IMR-90 (cell line): ENCODE measurements around the gene AMPD2. TPM values are rescaled to one million over a fixed set of nuclear protein-coding genes. Genes with fewer than 3 reads are reported as not detected.

ENCODE experiments used
- ATAC-seq: fragments of 200-7000 bp; cut with Tn5 transposase; 2 replicates; pipeline ENCODE4 v1.9.1; 2020; ENCODE audit warnings: low read depth, mild to moderate bottlenecking, moderate library complexity
- BruUV-seq: library from RNA; stranded (reverse); fragments of 400-500 nt; replicated peaks from 2 replicates; lab custom pipeline; 2021; lab: Mats Ljungman, UMichigan
- CTCF ChIA-PET: fragments of 300-600 bp; formaldehyde crosslinking; extraction: SDS; loops from one replicate; lab custom pipeline; 2021; ENCODE audit warnings: antibody characterized with exemption; lab: Yijun Ruan, JAX
- POLR2A ChIA-PET: fragments of 300-600 bp; sonication (Branson Sonifier 250); formaldehyde crosslinking; loops from one replicate; lab custom pipeline; 2022; ENCODE audit warnings: antibody characterized with exemption; ENCODE audit not compliant: unreplicated experiment; lab: Charles Lee
- DNase-seq: peaks from one replicate; pipeline ENCODE4 v3.0.0; 2013
- H2AFZ ChIP-seq: replicated peaks from 2 replicates; pipeline ENCODE3; 2013; ENCODE audit warnings: low read length, mild to moderate bottlenecking; ENCODE audit not compliant: poor library complexity
- H2AK5ac ChIP-seq: 2 replicates; pipeline ENCODE4 v1.6.1; 2013; ENCODE audit warnings: low read depth, low read length, inconsistent platforms
- H2AK9ac ChIP-seq: replicated peaks from 2 replicates; pipeline ENCODE3; 2013; ENCODE audit warnings: mild to moderate bottlenecking, low read depth, low read length, moderate library complexity; ENCODE audit not compliant: poor library complexity
- H2BK120ac ChIP-seq: 2 replicates; pipeline ENCODE4 v1.6.1; 2013; ENCODE audit warnings: low read depth, low read length, inconsistent platforms
- H2BK15ac ChIP-seq: 3 replicates; pipeline ENCODE4 v1.6.1; 2013; ENCODE audit warnings: low read depth, low read length, inconsistent platforms
- H2BK20ac ChIP-seq: 2 replicates; pipeline ENCODE4 v1.6.1; 2013; ENCODE audit warnings: low read depth, mild to moderate bottlenecking, inconsistent platforms, low read length, moderate library complexity
- H2BK5ac ChIP-seq: 2 replicates; pipeline ENCODE4 v1.6.1; 2013; ENCODE audit warnings: mild to moderate bottlenecking, low read depth, low read length, inconsistent platforms; ENCODE audit not compliant: poor library complexity, severe bottlenecking
- H3K14ac ChIP-seq: replicated peaks from 2 replicates; pipeline ENCODE4 v1.6.1; 2013; ENCODE audit warnings: low read depth, low read length, inconsistent platforms
- H3K18ac ChIP-seq: 2 replicates; pipeline ENCODE4 v1.6.1; 2013; ENCODE audit warnings: low read depth, low read length, control low read depth
- H3K23ac ChIP-seq: 2 replicates; pipeline ENCODE4 v1.6.1; 2013; ENCODE audit warnings: low read depth, low read length, inconsistent platforms
- H3K27ac ChIP-seq: 2 replicates; pipeline ENCODE4 v1.5.1; 2013; ENCODE audit warnings: mild to moderate bottlenecking, control low read depth, low read length; ENCODE audit not compliant: insufficient read depth
- H3K27me3 ChIP-seq: 2 replicates; pipeline ENCODE4 v1.6.1; 2013; ENCODE audit warnings: low read length; ENCODE audit not compliant: control insufficient read depth, insufficient read depth
- H3K36me3 ChIP-seq: 2 replicates; pipeline ENCODE4 v1.6.1; 2013; ENCODE audit warnings: low read length, mixed read lengths; ENCODE audit not compliant: control insufficient read depth, insufficient read depth
- H3K4ac ChIP-seq: 2 replicates; pipeline ENCODE4 v1.6.1; 2013; ENCODE audit warnings: low read depth, low read length, inconsistent platforms
- H3K4me1 ChIP-seq: 2 replicates; pipeline ENCODE4 v1.6.1; 2013; ENCODE audit warnings: low read length, mixed read lengths; ENCODE audit not compliant: control insufficient read depth, insufficient read depth
- H3K4me2 ChIP-seq: 2 replicates; pipeline ENCODE4 v1.6.1; 2013; ENCODE audit warnings: low read depth, mild to moderate bottlenecking, control low read depth, low read length, moderate library complexity
- H3K4me3 ChIP-seq: 2 replicates; pipeline ENCODE4 v1.5.1; 2013; ENCODE audit warnings: low read depth, mild to moderate bottlenecking, control low read depth, low read length, moderate library complexity; ENCODE audit not compliant: insufficient read depth
- H3K56ac ChIP-seq: 2 replicates; pipeline ENCODE4 v1.6.1; 2013; ENCODE audit warnings: low read length, inconsistent platforms; ENCODE audit not compliant: insufficient read depth; ENCODE audit errors: extremely low read depth
- H3K79me1 ChIP-seq, 2 experiments: 2 replicates each; pipeline ENCODE4 v1.6.1; 2013; ENCODE audit warnings: low read length in 2 of 2, inconsistent platforms in 1 of 2, low read depth in 1 of 2
- H3K9ac ChIP-seq: 2 replicates; pipeline ENCODE4 v1.6.1; 2013; ENCODE audit warnings: low read depth, low read length, control low read depth
- H3K9me1 ChIP-seq: 2 replicates; pipeline ENCODE4 v1.6.1; 2013; ENCODE audit warnings: low read length, inconsistent platforms; ENCODE audit not compliant: insufficient read depth
- H3K9me3 ChIP-seq: 2 replicates; pipeline ENCODE4 v1.6.1; 2013; ENCODE audit warnings: low read length; ENCODE audit not compliant: control insufficient read depth, insufficient read depth
- H4K20me1 ChIP-seq: 2 replicates; pipeline ENCODE4 v1.6.1; 2013; ENCODE audit warnings: low read length, inconsistent platforms; ENCODE audit not compliant: insufficient read depth
- H4K5ac ChIP-seq: 2 replicates; pipeline ENCODE4 v1.6.1; 2013; ENCODE audit warnings: mild to moderate bottlenecking, low read depth, low read length, control low read depth
- H4K8ac ChIP-seq, 2 experiments: 2 replicates each; pipeline ENCODE4 v1.6.1; 2013; ENCODE audit warnings: low read depth in 2 of 2, low read length in 2 of 2, control low read depth in 1 of 2, inconsistent platforms in 1 of 2
- H4K91ac ChIP-seq: 2 replicates; pipeline ENCODE4 v1.6.1; 2013; ENCODE audit warnings: low read depth, low read length, inconsistent platforms; ENCODE audit not compliant: insufficient read depth
- BHLHE40 ChIP-seq: fragments of 150-350 bp; IDR thresholded peaks from 2 replicates; pipeline ENCODE4 v1.6.1; 2016; ENCODE audit warnings: mild to moderate bottlenecking, low read depth, low read length
- CEBPB ChIP-seq: IDR thresholded peaks from 2 replicates; pipeline ENCODE4 v1.6.1; 2012; ENCODE audit warnings: low read depth, low read length, improper control_type of control experiment
- CHD1 ChIP-seq: IDR thresholded peaks from 2 replicates; pipeline ENCODE4 v1.6.1; 2012; ENCODE audit warnings: low read depth, low read length, improper control_type of control experiment
- FOS ChIP-seq: fragments of 150-350 bp; IDR thresholded peaks from 2 replicates; pipeline ENCODE4 v1.6.1; 2016; ENCODE audit warnings: low read depth, low read length
- MAFK ChIP-seq: IDR thresholded peaks from 2 replicates; pipeline ENCODE4 v1.6.1; 2012; ENCODE audit warnings: low read depth, low read length, improper control_type of control experiment
- MAZ ChIP-seq: IDR thresholded peaks from 2 replicates; pipeline ENCODE4 v1.6.1; 2012; ENCODE audit warnings: low read depth, mild to moderate bottlenecking, low read length, improper control_type of control experiment, moderate library complexity, borderline replicate concordance
- MXI1 ChIP-seq: IDR thresholded peaks from 2 replicates; pipeline ENCODE4 v1.6.1; 2012; ENCODE audit warnings: low read depth, mild to moderate bottlenecking, low read length, moderate library complexity, borderline replicate concordance
- NFE2L2 ChIP-seq: fragments of 150-350 bp; IDR thresholded peaks from 2 replicates; pipeline ENCODE4 v1.6.1; 2016; ENCODE audit warnings: low read depth, mild to moderate bottlenecking, low read length
- POLR2A ChIP-seq: IDR thresholded peaks from 2 replicates; pipeline ENCODE4 v1.6.1; 2012; ENCODE audit warnings: mild to moderate bottlenecking, low read depth, low read length
- RAD21 ChIP-seq: IDR thresholded peaks from 2 replicates; pipeline ENCODE4 v1.6.1; 2012; ENCODE audit warnings: low read length, improper control_type of control experiment
- RCOR1 ChIP-seq: IDR thresholded peaks from 2 replicates; pipeline ENCODE4 v1.6.1; 2012; ENCODE audit warnings: mild to moderate bottlenecking, low read length, improper control_type of control experiment; ENCODE audit not compliant: insufficient replicate concordance
- RFX5 ChIP-seq: IDR thresholded peaks from 2 replicates; pipeline ENCODE4 v1.8.0; 2012; ENCODE audit warnings: low read depth, mild to moderate bottlenecking, low read length, moderate library complexity
- SMC3 ChIP-seq: fragments of 150-350 bp; IDR thresholded peaks from 2 replicates; pipeline ENCODE4 v1.6.1; 2016; ENCODE audit warnings: low read depth, mild to moderate bottlenecking, antibody characterized with exemption, low read length, moderate library complexity
- WGBS, 2 experiments: methylation state at CpG; one replicate each; pipeline versions ENCODE4 v1.1.5 to v1.1.7; 2013; ENCODE audit warnings: missing lambda C conversion rate in 2 of 2; ENCODE audit not compliant: insufficient read length in 1 of 2; ENCODE audit errors: extremely low coverage in 2 of 2; 5-methylcytosine and 5-hydroxymethylcytosine counted together
- dilution Hi-C: fragments of 300-500 bp; cut with HindIII; formaldehyde crosslinking; loops from one replicate; pipeline ENCODE4 v1.14.3; 2018; ENCODE audit warnings: low sequenced_read_pairs; ENCODE audit not compliant: unreplicated experiment
- in situ Hi-C: fragments of 300-500 bp; cut with MboI; formaldehyde crosslinking; loops from 3 replicates; pipeline ENCODE4 v1.14.3; 2019; ENCODE audit warnings: low sequenced_read_pairs, inconsistent platforms, mixed read lengths
- intact Hi-C: fragments of 100-400 bp; cut with micrococcal nuclease; formaldehyde crosslinking; loops from 2 replicates; pipeline ENCODE4 v1.10.0; 2022
- polyA plus RNA-seq, 3 experiments: library from polyadenylated mRNA; depleted of rRNA; stranded (reverse); fragments of >200 nt; gene quantifications; 2 replicates each; pipeline ENCODE4 v1.2.3, GENCODE V29; 2012; ENCODE audit warnings: low replicate concordance in 1 of 3
- total RNA-seq: library from RNA; depleted of rRNA; stranded (reverse); fragments of >200 nt; gene quantifications from 2 replicates; pipeline ENCODE4 v1.2.3, GENCODE V29; 2012
- TF ChIP-seq, protein P1 (sequence below): fragments of 150-350 bp; IDR thresholded peaks from 2 replicates; pipeline ENCODE4 v1.6.1; 2017; ENCODE audit warnings: mild to moderate bottlenecking, antibody characterized with exemption, low read length, low read depth
- TF ChIP-seq, protein P2 (sequence below): fragments of 150-350 bp; IDR thresholded peaks from 2 replicates; pipeline ENCODE4 v1.6.1; 2016; ENCODE audit warnings: low read depth, mild to moderate bottlenecking, low read length, moderate library complexity, borderline replicate concordance
- TF ChIP-seq, protein P3 (sequence below): conservative IDR thresholded peaks from 2 replicates; pipeline ENCODE4 v1.5.1; 2012; ENCODE audit warnings: mild to moderate bottlenecking, low read depth, low read length, improper control_type of control experiment

Gene AMPD2
- total and polyA plus RNA-seq, 2 of the 4 experiments (the other 2 are of a cell fraction): 61.5 to 103 TPM

DNA sequence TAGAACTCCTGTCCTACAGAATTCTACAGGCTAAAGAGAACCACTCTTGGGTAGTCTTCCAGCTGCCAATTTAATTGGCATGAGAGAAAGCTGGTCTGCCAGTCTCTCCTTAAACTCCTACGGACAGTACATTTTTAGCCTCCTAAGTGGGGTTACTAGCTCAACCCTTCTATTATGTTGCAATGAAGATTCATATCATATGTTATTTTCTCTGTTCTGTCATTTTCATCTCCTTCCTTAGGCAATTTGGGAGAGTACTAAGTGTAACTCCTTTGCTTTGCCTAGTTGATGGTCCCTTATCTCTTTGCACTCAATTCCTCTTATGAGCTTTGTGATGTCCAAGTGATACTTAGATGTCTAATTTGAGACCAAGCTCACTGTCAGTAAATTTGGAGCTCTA, 14.3 kb upstream of the AMPD2 start:
- DNase-seq (no peak), ATAC-seq (no peak)
- TF ChIP-seq SMC3: no peak
- TF ChIP-seq MAZ: no peak
- TF ChIP-seq MXI1: no peak
- TF ChIP-seq NFE2L2: no peak
- TF ChIP-seq FOS: no peak
- TF ChIP-seq RFX5: no peak
- TF ChIP-seq, protein P1, sequence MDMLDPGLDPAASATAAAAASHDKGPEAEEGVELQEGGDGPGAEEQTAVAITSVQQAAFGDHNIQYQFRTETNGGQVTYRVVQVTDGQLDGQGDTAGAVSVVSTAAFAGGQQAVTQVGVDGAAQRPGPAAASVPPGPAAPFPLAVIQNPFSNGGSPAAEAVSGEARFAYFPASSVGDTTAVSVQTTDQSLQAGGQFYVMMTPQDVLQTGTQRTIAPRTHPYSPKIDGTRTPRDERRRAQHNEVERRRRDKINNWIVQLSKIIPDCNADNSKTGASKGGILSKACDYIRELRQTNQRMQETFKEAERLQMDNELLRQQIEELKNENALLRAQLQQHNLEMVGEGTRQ: no peak
- no peak for TF ChIP-seq RAD21
- TF ChIP-seq RCOR1: no peak
- no peak for TF ChIP-seq CHD1
- TF ChIP-seq, protein P2, sequence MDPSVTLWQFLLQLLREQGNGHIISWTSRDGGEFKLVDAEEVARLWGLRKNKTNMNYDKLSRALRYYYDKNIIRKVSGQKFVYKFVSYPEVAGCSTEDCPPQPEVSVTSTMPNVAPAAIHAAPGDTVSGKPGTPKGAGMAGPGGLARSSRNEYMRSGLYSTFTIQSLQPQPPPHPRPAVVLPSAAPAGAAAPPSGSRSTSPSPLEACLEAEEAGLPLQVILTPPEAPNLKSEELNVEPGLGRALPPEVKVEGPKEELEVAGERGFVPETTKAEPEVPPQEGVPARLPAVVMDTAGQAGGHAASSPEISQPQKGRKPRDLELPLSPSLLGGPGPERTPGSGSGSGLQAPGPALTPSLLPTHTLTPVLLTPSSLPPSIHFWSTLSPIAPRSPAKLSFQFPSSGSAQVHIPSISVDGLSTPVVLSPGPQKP: no peak
- TF ChIP-seq MAFK: no peak
- TF ChIP-seq, protein P3, sequence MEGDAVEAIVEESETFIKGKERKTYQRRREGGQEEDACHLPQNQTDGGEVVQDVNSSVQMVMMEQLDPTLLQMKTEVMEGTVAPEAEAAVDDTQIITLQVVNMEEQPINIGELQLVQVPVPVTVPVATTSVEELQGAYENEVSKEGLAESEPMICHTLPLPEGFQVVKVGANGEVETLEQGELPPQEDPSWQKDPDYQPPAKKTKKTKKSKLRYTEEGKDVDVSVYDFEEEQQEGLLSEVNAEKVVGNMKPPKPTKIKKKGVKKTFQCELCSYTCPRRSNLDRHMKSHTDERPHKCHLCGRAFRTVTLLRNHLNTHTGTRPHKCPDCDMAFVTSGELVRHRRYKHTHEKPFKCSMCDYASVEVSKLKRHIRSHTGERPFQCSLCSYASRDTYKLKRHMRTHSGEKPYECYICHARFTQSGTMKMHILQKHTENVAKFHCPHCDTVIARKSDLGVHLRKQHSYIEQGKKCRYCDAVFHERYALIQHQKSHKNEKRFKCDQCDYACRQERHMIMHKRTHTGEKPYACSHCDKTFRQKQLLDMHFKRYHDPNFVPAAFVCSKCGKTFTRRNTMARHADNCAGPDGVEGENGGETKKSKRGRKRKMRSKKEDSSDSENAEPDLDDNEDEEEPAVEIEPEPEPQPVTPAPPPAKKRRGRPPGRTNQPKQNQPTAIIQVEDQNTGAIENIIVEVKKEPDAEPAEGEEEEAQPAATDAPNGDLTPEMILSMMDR: no peak
- TF ChIP-seq POLR2A: no peak
- TF ChIP-seq BHLHE40: no peak
- TF ChIP-seq CEBPB: no peak
- Histone ChIP-seq H4K8ac (no peak overlapping the region), H4K20me1 (no peaks in the 10 kb centered on the region), H3K4me2 (no peak overlapping the region), H2AK5ac (no peak overlapping the region), H3K4ac (no peak overlapping the region), H3K56ac (no peak overlapping the region), H3K9me1 (peaks cover 10% of the 10 kb centered on the region), H3K27ac (no peak overlapping the region), H3K23ac (no peak overlapping the region), H2AK9ac (no peak overlapping the region), H4K5ac (no peak overlapping the region), H3K9ac (no peak overlapping the region), H2BK5ac (no peak overlapping the region), H3K14ac (no peak overlapping the region), H3K27me3 (no peaks in the 10 kb centered on the region), H3K4me1 (peaks cover 1% of the 10 kb centered on the region; the same call in 1 of the 2 replicates), H3K18ac (no peak overlapping the region), H2BK120ac (no peak overlapping the region), H2BK20ac (no peak overlapping the region), H3K9me3 (no peaks in the 10 kb centered on the region), H3K79me1 (peaks cover 13 to 28% of the 10 kb centered on the region in 2 experiments), H2AFZ (no peak overlapping the region), H3K4me3 (no peak overlapping the region), H3K36me3 (peaks cover 4% of the 10 kb centered on the region), H2BK15ac (no peak overlapping the region), H4K91ac (no peak overlapping the region)
- CTCF ChIA-PET: interaction anchor here (0.6 kb wide), 1 partner anchor 567 kb away, joined by 5 read pairs; no protein-coding TSS in a partner anchor
- intact Hi-C loops: no loop called here
- dilution Hi-C loops: no loop called here
- in situ Hi-C loops: no loop called here
- BruUV-seq: no TSS peak
- WGBS, 2 experiments: no CpG with 5 or more reads among the region's 1 CpG
- POLR2A ChIA-PET: no interaction called here
